H1 (cell line): Measurements from ENCODE around the gene L2HGDH. TPM values are rescaled to one million over a fixed set of nuclear protein-coding genes. Genes with fewer than 3 reads are reported as not detected.
A peak's percentile ranks its signal among the peaks of the same experiment; 100 is the strongest.

Experiments used
- CTCF ChIA-PET: fragments of 300-600 bp; sonication (Branson Sonifier 250); formaldehyde crosslinking; loops from one replicate; lab custom pipeline; 2021; ENCODE audit not compliant: partially characterized antibody; lab: Charles Lee
- POLR2A ChIA-PET: fragments of 300-600 bp; sonication (Branson Sonifier 250); formaldehyde crosslinking; loops from one replicate; lab custom pipeline; 2021; ENCODE audit warnings: inconsistent platforms; ENCODE audit not compliant: partially characterized antibody; lab: Charles Lee
- DNase-seq, 2 experiments: peaks; one replicate each; pipeline versions ENCODE4 v3.0.0 to v3.0.0-alpha.2; 2010 to 2022; ENCODE audit warnings: low spot score in 2 of 2, low read depth in 1 of 2, mixed read lengths in 1 of 2
- FAIRE-seq: peaks from 2 replicates; lab custom pipeline; 2011; peaks lifted over from hg19 to GRCh38; lab: Jason Lieb, UNC
- H2AFZ ChIP-seq: 2 replicates; pipeline ENCODE4 v1.8.1; 2012; ENCODE audit warnings: low read length, inconsistent platforms
- H2AK5ac ChIP-seq: 2 replicates; pipeline ENCODE4 v1.6.1; 2013; ENCODE audit warnings: low read depth, low read length
- H2BK120ac ChIP-seq: replicated peaks from 2 replicates; pipeline ENCODE3; 2013; ENCODE audit warnings: low read depth, low read length, inconsistent platforms
- H2BK12ac ChIP-seq: 2 replicates; pipeline ENCODE4 v1.6.1; 2013; ENCODE audit warnings: low read depth, low read length
- H2BK15ac ChIP-seq: 2 replicates; pipeline ENCODE4 v1.6.1; 2013; ENCODE audit warnings: low read length
- H2BK20ac ChIP-seq: 2 replicates; pipeline ENCODE4 v1.6.1; 2013; ENCODE audit warnings: low read length
- H2BK5ac ChIP-seq: 2 replicates; pipeline ENCODE4 v1.6.1; 2013; ENCODE audit warnings: low read depth, low read length
- H3K14ac ChIP-seq: 2 replicates; pipeline ENCODE4 v1.6.1; 2013; ENCODE audit warnings: inconsistent platforms; ENCODE audit not compliant: insufficient read length
- H3K18ac ChIP-seq: 2 replicates; pipeline ENCODE4 v1.6.1; 2013; ENCODE audit warnings: low read length; ENCODE audit errors: extremely low read depth
- H3K23ac ChIP-seq: 2 replicates; pipeline ENCODE4 v1.6.1; 2013; ENCODE audit warnings: inconsistent platforms; ENCODE audit not compliant: insufficient read length
- H3K23me2 ChIP-seq: 2 replicates; pipeline ENCODE4 v1.6.1; 2013; ENCODE audit warnings: low read depth, low read length
- H3K27ac ChIP-seq: 2 replicates; pipeline ENCODE4 v1.6.1; 2011; ENCODE audit warnings: low read depth, low read length, inconsistent platforms
- H3K27me3 ChIP-seq, 4 experiments: replicated peaks in 1 of 4; 1 replicate in 1 of 4; 2 replicates in 3 of 4; pipeline versions ENCODE4 v1.6.1 to v1.8.1; 2011 to 2013; ENCODE audit warnings: low read length in 3 of 4, mild to moderate bottlenecking in 3 of 4, inconsistent platforms in 2 of 4, mixed read lengths in 2 of 4, moderate library complexity in 1 of 4; ENCODE audit not compliant: control insufficient read depth in 3 of 4, insufficient read depth in 3 of 4; ENCODE audit errors: extremely low read depth in 1 of 4
- H3K36me3 ChIP-seq, 4 experiments: 2 replicates each; pipeline versions ENCODE4 v1.6.1 to v1.8.1; 2011 to 2013; ENCODE audit warnings: mild to moderate bottlenecking in 4 of 4, low read length in 3 of 4, moderate library complexity in 2 of 4, control low read depth in 1 of 4, inconsistent platforms in 1 of 4; ENCODE audit not compliant: insufficient read depth in 4 of 4, control insufficient read depth in 2 of 4
- H3K4ac ChIP-seq: replicated peaks from 2 replicates; pipeline ENCODE3; 2013; ENCODE audit warnings: low read length, low read depth, mixed read lengths, inconsistent platforms; ENCODE audit not compliant: insufficient read length
- H3K4me1 ChIP-seq, 4 experiments: replicated peaks in 1 of 4; 1 replicate in 1 of 4; 2 replicates in 3 of 4; pipeline versions ENCODE4 v1.6.1 to v1.8.1; 2011 to 2013; ENCODE audit warnings: low read length in 3 of 4, inconsistent platforms in 2 of 4, mixed read lengths in 1 of 4; ENCODE audit not compliant: insufficient read depth in 4 of 4, control insufficient read depth in 3 of 4
- H3K4me2 ChIP-seq, 2 experiments: 2 replicates each; pipeline versions ENCODE4 v1.6.1 to v1.8.1; 2011 to 2013; ENCODE audit warnings: low read depth in 2 of 2, low read length in 2 of 2, control low read depth in 1 of 2, inconsistent platforms in 1 of 2, mild to moderate bottlenecking in 1 of 2; ENCODE audit not compliant: insufficient read depth in 1 of 2
- H3K4me3 ChIP-seq, 4 experiments: fragments of 200-600, 300-600 bp in 1 of 4; sonication (generic), shearing (Covaris generic), sonication (Bioruptor Twin) in 1 of 4; 2 replicates each; pipeline versions ENCODE4 v1.5.1 to v1.8.1; 2011 to 2016; ENCODE audit warnings: low read length in 4 of 4, low read depth in 3 of 4, control low read depth in 2 of 4, inconsistent platforms in 2 of 4, mild to moderate bottlenecking in 2 of 4, mixed read lengths in 1 of 4, moderate library complexity in 1 of 4; ENCODE audit not compliant: insufficient read depth in 2 of 4; ENCODE audit errors: extremely low read depth in 1 of 4
- H3K56ac ChIP-seq: replicated peaks from 2 replicates; pipeline ENCODE3; 2013; ENCODE audit warnings: low read depth, mild to moderate bottlenecking, mixed read lengths, low read length, inconsistent platforms; ENCODE audit not compliant: insufficient read length
- H3K79me1 ChIP-seq: 2 replicates; pipeline ENCODE4 v1.6.1; 2013; ENCODE audit warnings: low read depth, low read length, control low read depth
- H3K79me2 ChIP-seq, 2 experiments: 2 replicates each; pipeline versions ENCODE4 v1.6.1 to v1.8.1; 2012 to 2013; ENCODE audit warnings: low read length in 2 of 2, mild to moderate bottlenecking in 2 of 2, inconsistent platforms in 1 of 2; ENCODE audit not compliant: insufficient read depth in 2 of 2, control insufficient read depth in 1 of 2
- H3K9ac ChIP-seq, 4 experiments: replicated peaks in 1 of 4; 1 replicate in 1 of 4; 2 replicates in 3 of 4; pipeline versions ENCODE4 v1.6.1 to v1.8.1; 2011 to 2013; ENCODE audit warnings: low read depth in 3 of 4, low read length in 3 of 4, control low read depth in 2 of 4, mild to moderate bottlenecking in 2 of 4, moderate library complexity in 2 of 4, inconsistent platforms in 1 of 4; ENCODE audit errors: extremely low read depth in 1 of 4
- H3K9me3 ChIP-seq, 2 experiments: 2 replicates each; pipeline versions ENCODE4 v1.6.1 to v1.8.1; 2012 to 2013; ENCODE audit warnings: mild to moderate bottlenecking in 2 of 2, moderate library complexity in 2 of 2, control low read depth in 1 of 2, inconsistent platforms in 1 of 2, low read depth in 1 of 2, low read length in 1 of 2, mixed read lengths in 1 of 2; ENCODE audit not compliant: insufficient read depth in 2 of 2
- H4K20me1 ChIP-seq, 2 experiments: replicated peaks in 1 of 2; 2 replicates each; pipeline versions ENCODE3 to v1.8.1; 2011 to 2013; ENCODE audit warnings: inconsistent platforms in 2 of 2, low read length in 2 of 2, mild to moderate bottlenecking in 1 of 2; ENCODE audit not compliant: insufficient read depth in 2 of 2, control insufficient read depth in 1 of 2
- H4K5ac ChIP-seq: 2 replicates; pipeline ENCODE4 v1.6.1; 2013; ENCODE audit warnings: low read length, low read depth, mixed read lengths, inconsistent platforms; ENCODE audit not compliant: insufficient read length
- H4K8ac ChIP-seq: 2 replicates; pipeline ENCODE4 v1.8.0; 2013; ENCODE audit warnings: mild to moderate bottlenecking, moderate library complexity, low read length, inconsistent platforms; ENCODE audit not compliant: insufficient read depth; ENCODE audit errors: extremely low read depth
- H4K91ac ChIP-seq: replicated peaks from 2 replicates; pipeline ENCODE3; 2013; ENCODE audit warnings: low read length, mixed read lengths, inconsistent platforms; ENCODE audit not compliant: insufficient read length
- GABPA ChIP-seq: IDR thresholded peaks from 2 replicates; pipeline ENCODE4 v1.6.1; 2011; ENCODE audit warnings: mild to moderate bottlenecking, low read length, moderate library complexity, borderline replicate concordance; ENCODE audit not compliant: insufficient read depth
- RAD21 ChIP-seq, 2 experiments: IDR thresholded peaks in 1 of 2; conservative IDR thresholded peaks in 1 of 2; 2 replicates each; pipeline ENCODE4 v1.6.1; 2011; ENCODE audit warnings: low read depth in 2 of 2, low read length in 2 of 2, improper control_type of control experiment in 1 of 2, inconsistent platforms in 1 of 2, mild to moderate bottlenecking in 1 of 2, moderate library complexity in 1 of 2
- RBBP5 ChIP-seq: IDR thresholded peaks from 2 replicates; pipeline ENCODE4 v1.7.1; 2012; ENCODE audit warnings: low read depth, mild to moderate bottlenecking, inconsistent platforms, low read length, moderate library complexity, borderline replicate concordance
- WGBS, 2 experiments: shearing (Covaris generic) in 1 of 2; methylation state at CpG; one replicate each; pipeline versions ENCODE4 v1.1.6 to v1.1.7; 2013 to 2015; ENCODE audit warnings: low lambda C conversion rate in 2 of 2, mixed read lengths in 2 of 2, inconsistent platforms in 1 of 2, low coverage in 1 of 2, missing lambda C conversion rate in 1 of 2; ENCODE audit not compliant: insufficient replicate concordance in 2 of 2, insufficient coverage in 1 of 2, insufficient read length in 1 of 2; ENCODE audit errors: extremely low coverage in 1 of 2, missing lambda C conversion rate in 1 of 2; 5-methylcytosine and 5-hydroxymethylcytosine counted together
- polyA plus RNA-seq, 7 experiments: library from polyadenylated mRNA; depleted of rRNA in 3 of 7; stranded (reverse) in 5 of 7; unstranded in 2 of 7; fragments of >200 nt in 5 of 7; fragments of 200-250 nt in 2 of 7; gene quantifications; 1 replicate in 5 of 7; 2 replicates in 1 of 7; 4 replicates in 1 of 7; pipeline versions ENCODE4 v1.2.1 to v1.2.3, GENCODE V29; 2011 to 2013; ENCODE audit warnings: missing spikeins in 2 of 7, mixed read lengths in 2 of 7
- total RNA-seq: library from RNA; stranded (reverse); fragmentation: NEBNext Ultra II Directional; extraction: Animal tissue kit (Norgen Biotek cat#: 25700); gene quantifications from 2 replicates; pipeline ENCODE4 v1.2.1, GENCODE V29; 2021
- TF ChIP-seq, protein P1 (sequence below), 3 experiments: IDR thresholded peaks; 1 replicate in 2 of 3; 2 replicates in 1 of 3; pipeline versions ENCODE4 v1.5.1 to v1.6.1; 2011; ENCODE audit warnings: low read length in 3 of 3, mild to moderate bottlenecking in 3 of 3, inconsistent platforms in 2 of 3, low read depth in 1 of 3, moderate library complexity in 1 of 3; ENCODE audit not compliant: insufficient read depth in 1 of 3; ENCODE audit errors: control extremely low read depth in 1 of 3

The L2HGDH gene
- total and polyA plus RNA-seq, 2 of the 8 experiments (the other 6 are each of a cell fraction or from before 2014, with no cell fraction given): 12.2 to 28.6 TPM

- Histone ChIP-seq H2AK5ac (no peak overlapping the region), H2AFZ (peak overlapping the region; percentile 82), H3K9me3 (no peaks in the 10 kb centered on the region; a peak in 2 of 4 replicates), H2BK12ac (no peak overlapping the region), H3K27me3 (no peaks in the 10 kb centered on the region), H2BK15ac (0 out of 2 replicates have a peak overlapping the region, but pooled peaks have one; percentile 61), H3K4ac (no peak overlapping the region), H3K4me3 (peak overlapping the region; percentile 83 to 91 (median 86)), H2BK120ac (no peak overlapping the region), H3K18ac (peak overlapping the region; percentile 95), H4K91ac (peak overlapping the region; percentile 61), H3K27ac (peak overlapping the region; percentile 90), H3K23ac (no peak overlapping the region), H2BK20ac (no peak overlapping the region), H3K23me2 (no peaks in the 10 kb centered on the region; the same call in 1 of the 2 replicates), H3K4me2 (peak overlapping the region; percentile 78 to 88), H3K14ac (no peak overlapping the region), H3K36me3 (peaks cover 2 to 6% (median 5%) of the 10 kb centered on the region in 4 experiments; a peak in 3 of 8 replicates), H4K8ac (no peak overlapping the region), H3K79me1 (no peaks in the 10 kb centered on the region; the same call in 1 of the 2 replicates), H3K79me2 (peaks cover 3 to 63% of the 10 kb centered on the region in 2 experiments; a peak in 3 of 4 replicates), H3K56ac (no peak overlapping the region), H3K9ac (peak overlapping the region; percentile 68 to 86 (median 80)), H4K5ac (peak overlapping the region; percentile 20), H2BK5ac (peak overlapping the region; percentile 93; the same call in 1 of the 2 replicates), H4K20me1 (peaks cover 0 to 1% of the 10 kb centered on the region in 2 experiments), H3K4me1 (peaks cover 0 to 5% (median 1%) of the 10 kb centered on the region in 4 experiments; a peak in 3 of 7 replicates)
- POLR2A ChIA-PET: interaction anchor here (0.7 to 2.1 kb wide), 11 partner anchors 10 to 572 kb away, joined by 3 to 10 read pairs (median 3); partner anchors contain the start of gene CDKL1
- DNase-seq (no peak), FAIRE-seq (no peak)
- 3% methylated on average over 18 of the region's 18 CpGs; no CpG with 5 or more reads in 1 of the 2 experiments for WGBS, 2 experiments
- TF ChIP-seq GABPA (no peak), RBBP5 (0 out of 2 replicates have a peak, but pooled peaks have one; percentile 69), RAD21 (IDR thresholded peaks at IDR 0.05 in 1 of 2, conservative IDR thresholded peaks at IDR 0.05 in 1 of 2; ENCODE audit: low read depth in 2 of 2, low read length in 2 of 2) (peak; percentile 24 to 26; a peak in 3 of 4 replicates)
- TF ChIP-seq, protein P1, sequence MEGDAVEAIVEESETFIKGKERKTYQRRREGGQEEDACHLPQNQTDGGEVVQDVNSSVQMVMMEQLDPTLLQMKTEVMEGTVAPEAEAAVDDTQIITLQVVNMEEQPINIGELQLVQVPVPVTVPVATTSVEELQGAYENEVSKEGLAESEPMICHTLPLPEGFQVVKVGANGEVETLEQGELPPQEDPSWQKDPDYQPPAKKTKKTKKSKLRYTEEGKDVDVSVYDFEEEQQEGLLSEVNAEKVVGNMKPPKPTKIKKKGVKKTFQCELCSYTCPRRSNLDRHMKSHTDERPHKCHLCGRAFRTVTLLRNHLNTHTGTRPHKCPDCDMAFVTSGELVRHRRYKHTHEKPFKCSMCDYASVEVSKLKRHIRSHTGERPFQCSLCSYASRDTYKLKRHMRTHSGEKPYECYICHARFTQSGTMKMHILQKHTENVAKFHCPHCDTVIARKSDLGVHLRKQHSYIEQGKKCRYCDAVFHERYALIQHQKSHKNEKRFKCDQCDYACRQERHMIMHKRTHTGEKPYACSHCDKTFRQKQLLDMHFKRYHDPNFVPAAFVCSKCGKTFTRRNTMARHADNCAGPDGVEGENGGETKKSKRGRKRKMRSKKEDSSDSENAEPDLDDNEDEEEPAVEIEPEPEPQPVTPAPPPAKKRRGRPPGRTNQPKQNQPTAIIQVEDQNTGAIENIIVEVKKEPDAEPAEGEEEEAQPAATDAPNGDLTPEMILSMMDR (IDR thresholded peaks at IDR 0.05; ENCODE audit: control extremely low read depth in 1 of 3, insufficient read depth in 1 of 3, low read depth in 1 of 3, low read length in 3 of 3): peak in 2 of 3 experiments; percentile 67 to 89; a peak in 2 of 4 replicates
- CTCF ChIA-PET: interaction anchor here (0.8 to 3.1 kb wide), 10 partner anchors 9 to 200 kb away, joined by 3 to 13 read pairs (median 3); no protein-coding TSS in a partner anchor
Measured at GRCh38 chr14:50311337-50311971, 575 bp downstream of the L2HGDH start.
